ENCODE results near the gene PPM1M.
"Not testable (repeated sequence)": the region's sequence is repeated elsewhere in the genome, so short reads cannot be mapped to it uniquely, and the experiment has no call there.

PPM1M gene

DNA sequence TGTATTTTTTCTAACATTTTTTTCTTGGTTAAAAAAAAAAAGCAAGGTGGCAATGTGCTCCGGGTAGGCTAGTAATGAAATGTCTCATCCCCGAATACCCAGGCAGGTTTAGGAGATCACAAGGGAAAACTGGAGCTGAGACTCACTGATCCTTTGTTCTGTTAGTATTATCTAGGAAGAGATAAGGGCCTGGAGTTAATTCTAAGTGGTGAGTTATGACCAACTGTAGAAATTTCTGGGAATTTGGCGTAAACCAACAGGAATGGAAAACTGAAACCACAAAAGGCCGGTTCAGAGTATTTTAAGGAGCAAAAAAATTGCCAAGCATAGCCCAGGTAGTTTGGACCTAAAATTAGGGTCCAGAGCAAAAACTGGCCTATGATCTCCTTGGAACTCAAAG lies 12.4 kb downstream of the PPM1M start:
- DNase-seq, result no peak
- Histone ChIP-seq H3K4me1 (ENCODE audit: control insufficient read depth, insufficient read depth, low read length, poor library complexity, severe bottlenecking) (peaks cover 50% of the 10 kb centered on the region), H3K27ac (ENCODE audit: insufficient read depth, low read length, poor library complexity, severe bottlenecking) (peak overlapping the region; percentile 40)

DNA sequence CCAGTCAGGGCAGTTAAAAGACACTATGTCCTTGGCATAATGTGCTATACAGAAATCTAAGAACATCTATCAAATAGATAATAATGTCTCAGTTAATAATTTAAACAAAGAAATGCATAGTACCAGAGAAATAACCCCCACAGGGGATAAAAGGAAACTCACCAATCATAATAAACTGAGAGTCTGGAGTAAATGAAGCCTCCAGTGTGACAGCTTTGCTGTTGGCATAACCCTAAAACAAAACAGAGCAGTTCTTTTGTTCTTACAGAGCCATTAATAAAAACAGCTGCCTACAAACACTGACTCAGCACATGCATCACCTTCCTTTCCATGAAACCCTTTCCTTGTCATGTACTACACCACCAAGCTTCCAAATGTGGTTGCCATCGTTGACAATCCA lies 13.5 kb downstream of the PPM1M start:
- Histone ChIP-seq H3K27me3 (replicated peaks; ENCODE audit: control insufficient read depth, insufficient read depth, low read length, poor library complexity, severe bottlenecking) (no peaks in the 10 kb centered on the region), H3K4me1 (ENCODE audit: control insufficient read depth, insufficient read depth, low read length, poor library complexity, severe bottlenecking) (peaks cover 44% of the 10 kb centered on the region), H3K4me3 (ENCODE audit: insufficient read depth, low read depth, low read length, poor library complexity, severe bottlenecking) (no peak overlapping the region), H3K27ac (ENCODE audit: insufficient read depth, low read length, poor library complexity, severe bottlenecking) (peak overlapping the region; percentile 40), H3K36me3 (ENCODE audit: control insufficient read depth, insufficient read depth, low read length) (peaks cover 79% of the 10 kb centered on the region), H3K9me3 (ENCODE audit: control insufficient read depth, low read length) (no peaks in the 10 kb centered on the region)
- no peak for DNase-seq

More for the DNA sequence above, 12.4 kb downstream of the PPM1M start:
- H3K4me3 ChIP-seq (ENCODE audit: insufficient read depth, low read depth, low read length, poor library complexity, severe bottlenecking), result no peak overlapping the region
- no peaks in the 10 kb centered on the region for H3K27me3 ChIP-seq (replicated peaks; ENCODE audit: control insufficient read depth, insufficient read depth, low read length, poor library complexity, severe bottlenecking)
- H3K36me3 ChIP-seq (ENCODE audit: control insufficient read depth, insufficient read depth, low read length), result peaks cover 70% of the 10 kb centered on the region
- H3K9me3 ChIP-seq (ENCODE audit: control insufficient read depth, low read length), result no peaks in the 10 kb centered on the region

GRCh38 chr3:52259448-52259847 lies 13.9 kb downstream of the PPM1M start:
- peaks cover 83% of the 10 kb centered on the region for H3K36me3 ChIP-seq (ENCODE audit: control insufficient read depth, insufficient read depth, low read length)

GRCh38 chr3:52262447-52262846 lies 16.9 kb downstream of the PPM1M start:
- DNase-seq, result no peak
- no peaks in the 10 kb centered on the region for H3K27me3 ChIP-seq (replicated peaks; ENCODE audit: control insufficient read depth, insufficient read depth, low read length, poor library complexity, severe bottlenecking)
- H3K4me1 ChIP-seq (ENCODE audit: control insufficient read depth, insufficient read depth, low read length, poor library complexity, severe bottlenecking), result peaks cover 27% of the 10 kb centered on the region
- peaks cover 83% of the 10 kb centered on the region for H3K36me3 ChIP-seq (ENCODE audit: control insufficient read depth, insufficient read depth, low read length)
- no peak overlapping the region for H3K4me3 ChIP-seq (ENCODE audit: insufficient read depth, low read depth, low read length, poor library complexity, severe bottlenecking)
- H3K9me3 ChIP-seq (ENCODE audit: control insufficient read depth, low read length), result no peaks in the 10 kb centered on the region
- peak overlapping the region; percentile 43 for H3K27ac ChIP-seq (ENCODE audit: insufficient read depth, low read length, poor library complexity, severe bottlenecking)

More at GRCh38 chr3:52259448-52259847, 13.9 kb downstream of the PPM1M start:
- no peak for DNase-seq
- no peaks in the 10 kb centered on the region for H3K27me3 ChIP-seq (replicated peaks; ENCODE audit: control insufficient read depth, insufficient read depth, low read length, poor library complexity, severe bottlenecking)
- peaks cover 39% of the 10 kb centered on the region for H3K4me1 ChIP-seq (ENCODE audit: control insufficient read depth, insufficient read depth, low read length, poor library complexity, severe bottlenecking)
- no peak overlapping the region for H3K4me3 ChIP-seq (ENCODE audit: insufficient read depth, low read depth, low read length, poor library complexity, severe bottlenecking)
- no peaks in the 10 kb centered on the region for H3K9me3 ChIP-seq (ENCODE audit: control insufficient read depth, low read length)
- no peak overlapping the region for H3K27ac ChIP-seq (ENCODE audit: insufficient read depth, low read length, poor library complexity, severe bottlenecking)

DNA sequence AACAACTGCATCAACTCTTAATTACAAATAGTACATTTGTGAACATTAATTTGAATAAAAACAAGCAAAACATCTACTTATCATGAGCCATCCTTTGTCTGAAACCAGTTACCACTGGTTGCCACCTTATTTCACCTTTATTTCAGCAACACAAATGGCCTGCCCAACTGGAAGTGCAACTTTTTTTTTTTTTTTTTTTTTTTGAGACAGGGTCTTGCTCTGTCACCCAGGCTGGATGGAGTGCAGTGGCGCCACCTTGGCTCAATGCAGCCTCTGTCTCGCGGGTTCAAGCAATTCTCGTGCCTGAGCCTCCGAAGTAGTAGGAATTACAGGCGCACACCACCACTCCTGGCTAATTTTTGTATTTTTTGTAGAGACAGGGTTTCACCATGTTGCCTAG lies 19.8 kb downstream of the PPM1M start:
- H3K4me1 ChIP-seq (ENCODE audit: control insufficient read depth, insufficient read depth, low read length, poor library complexity, severe bottlenecking), result peaks cover 49% of the 10 kb centered on the region
- H3K27me3 ChIP-seq (replicated peaks; ENCODE audit: control insufficient read depth, insufficient read depth, low read length, poor library complexity, severe bottlenecking), result no peaks in the 10 kb centered on the region
- no peaks in the 10 kb centered on the region for H3K9me3 ChIP-seq (ENCODE audit: control insufficient read depth, low read length)
- no peak overlapping the region for H3K27ac ChIP-seq (ENCODE audit: insufficient read depth, low read length, poor library complexity, severe bottlenecking)
- peaks cover 62% of the 10 kb centered on the region for H3K36me3 ChIP-seq (ENCODE audit: control insufficient read depth, insufficient read depth, low read length)
- no peak overlapping the region for H3K4me3 ChIP-seq (ENCODE audit: insufficient read depth, low read depth, low read length, poor library complexity, severe bottlenecking)
- DNase-seq, result no peak

- Histone ChIP-seq H3K27ac (ENCODE audit: insufficient read depth, low read length, poor library complexity, severe bottlenecking) (peak overlapping the region; percentile 65), H3K4me3 (ENCODE audit: insufficient read depth, low read depth, low read length, poor library complexity, severe bottlenecking) (no peak overlapping the region), H3K27me3 (replicated peaks; ENCODE audit: control insufficient read depth, insufficient read depth, low read length, poor library complexity, severe bottlenecking) (no peaks in the 10 kb centered on the region), H3K9me3 (ENCODE audit: control insufficient read depth, low read length) (no peaks in the 10 kb centered on the region), H3K36me3 (ENCODE audit: control insufficient read depth, insufficient read depth, low read length) (peaks cover 44% of the 10 kb centered on the region), H3K4me1 (ENCODE audit: control insufficient read depth, insufficient read depth, low read length, poor library complexity, severe bottlenecking) (peaks cover 37% of the 10 kb centered on the region)
- DNase-seq, result peak in 2 of 3 donors; percentile 29 to 45
These were observed 22.5 kb downstream of the PPM1M start for GRCh38 chr3:52268036-52268435.

- no peaks in the 10 kb centered on the region for H3K27me3 ChIP-seq (replicated peaks; ENCODE audit: control insufficient read depth, insufficient read depth, low read length, poor library complexity, severe bottlenecking)
- peaks cover 48% of the 10 kb centered on the region for H3K4me1 ChIP-seq (ENCODE audit: control insufficient read depth, insufficient read depth, low read length, poor library complexity, severe bottlenecking)
- H3K27ac ChIP-seq (ENCODE audit: insufficient read depth, low read length, poor library complexity, severe bottlenecking), result peak overlapping the region; percentile 74
- no peak overlapping the region for H3K4me3 ChIP-seq (ENCODE audit: insufficient read depth, low read depth, low read length, poor library complexity, severe bottlenecking)
- no peak for DNase-seq
- peaks cover 34% of the 10 kb centered on the region for H3K36me3 ChIP-seq (ENCODE audit: control insufficient read depth, insufficient read depth, low read length)
- no peaks in the 10 kb centered on the region for H3K9me3 ChIP-seq (ENCODE audit: control insufficient read depth, low read length)
These were observed 24.2 kb downstream of the PPM1M start for GRCh38 chr3:52269776-52270175.

- no peak for DNase-seq
- no peaks in the 10 kb centered on the region for H3K9me3 ChIP-seq (ENCODE audit: control insufficient read depth, low read length)
- peak overlapping the region; percentile 74 for H3K27ac ChIP-seq (ENCODE audit: insufficient read depth, low read length, poor library complexity, severe bottlenecking)
- no peaks in the 10 kb centered on the region for H3K27me3 ChIP-seq (replicated peaks; ENCODE audit: control insufficient read depth, insufficient read depth, low read length, poor library complexity, severe bottlenecking)
- H3K4me1 ChIP-seq (ENCODE audit: control insufficient read depth, insufficient read depth, low read length, poor library complexity, severe bottlenecking), result peaks cover 48% of the 10 kb centered on the region
- H3K36me3 ChIP-seq (ENCODE audit: control insufficient read depth, insufficient read depth, low read length), result peaks cover 33% of the 10 kb centered on the region
- H3K4me3 ChIP-seq (ENCODE audit: insufficient read depth, low read depth, low read length, poor library complexity, severe bottlenecking), result peak overlapping the region; percentile 35
These were observed 24.7 kb downstream of the PPM1M start for GRCh38 chr3:52270252-52270754.

- Histone ChIP-seq H3K4me1 (ENCODE audit: control insufficient read depth, insufficient read depth, low read length, poor library complexity, severe bottlenecking) (peaks cover 54% of the 10 kb centered on the region), H3K27ac (ENCODE audit: insufficient read depth, low read length, poor library complexity, severe bottlenecking) (peak overlapping the region; percentile 87), H3K36me3 (ENCODE audit: control insufficient read depth, insufficient read depth, low read length) (peaks cover 15% of the 10 kb centered on the region), H3K4me3 (ENCODE audit: insufficient read depth, low read depth, low read length, poor library complexity, severe bottlenecking) (peak overlapping the region; percentile 35)
- not testable (repeated sequence) for DNase-seq; H3K9me3 ChIP-seq (ENCODE audit: control insufficient read depth, low read length); H3K27me3 ChIP-seq (replicated peaks; ENCODE audit: control insufficient read depth, insufficient read depth, low read length, poor library complexity, severe bottlenecking)
These were observed 26.6 kb downstream of the PPM1M start for GRCh38 chr3:52272172-52272571.

- Histone ChIP-seq H3K27me3 (replicated peaks; ENCODE audit: control insufficient read depth, insufficient read depth, low read length, poor library complexity, severe bottlenecking) (no peaks in the 10 kb centered on the region), H3K4me3 (ENCODE audit: insufficient read depth, low read depth, low read length, poor library complexity, severe bottlenecking) (peak overlapping the region; percentile 36), H3K9me3 (ENCODE audit: control insufficient read depth, low read length) (no peaks in the 10 kb centered on the region), H3K4me1 (ENCODE audit: control insufficient read depth, insufficient read depth, low read length, poor library complexity, severe bottlenecking) (peaks cover 47% of the 10 kb centered on the region), H3K36me3 (ENCODE audit: control insufficient read depth, insufficient read depth, low read length) (peaks cover 9% of the 10 kb centered on the region), H3K27ac (ENCODE audit: insufficient read depth, low read length, poor library complexity, severe bottlenecking) (peak overlapping the region; percentile 87)
- no peak for DNase-seq
These were observed 27.3 kb downstream of the PPM1M start for GRCh38 chr3:52272831-52273230.
